GM23338 (cell line): ENCODE data around the gene SNX21. TPM values are rescaled to one million over a fixed set of nuclear protein-coding genes. Genes with fewer than 3 reads are reported as not detected.

Experiments used
- CREB1 ChIP-seq: fragments of 250-450 bp; sonication (Bioruptor Pico); IDR thresholded peaks from 2 replicates; pipeline ENCODE4 v1.5.0; 2020; ENCODE audit warnings: low read depth, mild to moderate bottlenecking, moderate library complexity
- ETS1 ChIP-seq: IDR thresholded peaks from 2 replicates; pipeline ENCODE4 v1.6.1; 2016; ENCODE audit warnings: antibody characterized with exemption
- EZH2 ChIP-seq: fragments of 200-600 bp; sonication (generic); IDR thresholded peaks from one replicate; pipeline ENCODE4 v1.8.0; 2017; ENCODE audit warnings: antibody characterized with exemption, mild to moderate bottlenecking, low read depth; ENCODE audit not compliant: unreplicated experiment
- EZH2phosphoT487 ChIP-seq: fragments of 200-600 bp; sonication (generic); IDR thresholded peaks from one replicate; pipeline ENCODE4 v1.8.1; 2018; ENCODE audit warnings: antibody characterized with exemption; ENCODE audit not compliant: unreplicated experiment
- NANOG ChIP-seq: IDR thresholded peaks from 2 replicates; pipeline ENCODE4 v1.6.1; 2016; ENCODE audit warnings: antibody characterized with exemption, borderline replicate concordance
- POLR2AphosphoS5 ChIP-seq: IDR thresholded peaks from 2 replicates; pipeline ENCODE4 v1.6.1; 2016; ENCODE audit warnings: antibody characterized with exemption, low read depth
- REST ChIP-seq: IDR thresholded peaks from one replicate; pipeline ENCODE4 v1.6.1; 2018; ENCODE audit warnings: antibody characterized with exemption; ENCODE audit not compliant: unreplicated experiment
- STAT1 ChIP-seq: IDR thresholded peaks from one replicate; pipeline ENCODE4 v1.6.1; 2016; ENCODE audit warnings: antibody characterized with exemption; ENCODE audit not compliant: unreplicated experiment
- ZNF114 ChIP-seq: fragments of 250-450 bp; sonication (Bioruptor Pico); IDR thresholded peaks from 2 replicates; pipeline ENCODE4 v1.5.0; 2020; ENCODE audit warnings: mild to moderate bottlenecking, moderate library complexity
- ZNF331 ChIP-seq: fragments of 250-450 bp; sonication (Bioruptor Pico); IDR thresholded peaks from 2 replicates; pipeline ENCODE4 v1.5.0; 2020; ENCODE audit warnings: low read depth, mild to moderate bottlenecking, moderate library complexity
- polyA plus RNA-seq: library from polyadenylated mRNA; unstranded; fragments of >200 nt; fragmentation: Nextera tagmentation; extraction: Ambion mirVana; gene quantifications from 2 replicates; pipeline ENCODE4 v1.2.1, GENCODE V29; 2016
- total RNA-seq: library from RNA; depleted of rRNA; stranded (reverse); fragments of >200 nt; shearing (Covaris generic); gene quantifications from 2 replicates; pipeline ENCODE4 v1.2.3, GENCODE V29; 2014
- TF ChIP-seq, protein P1 (sequence below): fragments of 250-450 bp; sonication (Bioruptor Pico); IDR thresholded peaks from 2 replicates; pipeline ENCODE4 v1.5.0; 2020; ENCODE audit warnings: mild to moderate bottlenecking, moderate library complexity

SNX21 gene
- total and polyA plus RNA-seq, 2 experiments from 2014 or later = 13.3 to 31.5 TPM

GRCh38 chr20:45852326-45852725, 18.7 kb downstream of the SNX21 start (continued):
- TF ChIP-seq, protein P1, sequence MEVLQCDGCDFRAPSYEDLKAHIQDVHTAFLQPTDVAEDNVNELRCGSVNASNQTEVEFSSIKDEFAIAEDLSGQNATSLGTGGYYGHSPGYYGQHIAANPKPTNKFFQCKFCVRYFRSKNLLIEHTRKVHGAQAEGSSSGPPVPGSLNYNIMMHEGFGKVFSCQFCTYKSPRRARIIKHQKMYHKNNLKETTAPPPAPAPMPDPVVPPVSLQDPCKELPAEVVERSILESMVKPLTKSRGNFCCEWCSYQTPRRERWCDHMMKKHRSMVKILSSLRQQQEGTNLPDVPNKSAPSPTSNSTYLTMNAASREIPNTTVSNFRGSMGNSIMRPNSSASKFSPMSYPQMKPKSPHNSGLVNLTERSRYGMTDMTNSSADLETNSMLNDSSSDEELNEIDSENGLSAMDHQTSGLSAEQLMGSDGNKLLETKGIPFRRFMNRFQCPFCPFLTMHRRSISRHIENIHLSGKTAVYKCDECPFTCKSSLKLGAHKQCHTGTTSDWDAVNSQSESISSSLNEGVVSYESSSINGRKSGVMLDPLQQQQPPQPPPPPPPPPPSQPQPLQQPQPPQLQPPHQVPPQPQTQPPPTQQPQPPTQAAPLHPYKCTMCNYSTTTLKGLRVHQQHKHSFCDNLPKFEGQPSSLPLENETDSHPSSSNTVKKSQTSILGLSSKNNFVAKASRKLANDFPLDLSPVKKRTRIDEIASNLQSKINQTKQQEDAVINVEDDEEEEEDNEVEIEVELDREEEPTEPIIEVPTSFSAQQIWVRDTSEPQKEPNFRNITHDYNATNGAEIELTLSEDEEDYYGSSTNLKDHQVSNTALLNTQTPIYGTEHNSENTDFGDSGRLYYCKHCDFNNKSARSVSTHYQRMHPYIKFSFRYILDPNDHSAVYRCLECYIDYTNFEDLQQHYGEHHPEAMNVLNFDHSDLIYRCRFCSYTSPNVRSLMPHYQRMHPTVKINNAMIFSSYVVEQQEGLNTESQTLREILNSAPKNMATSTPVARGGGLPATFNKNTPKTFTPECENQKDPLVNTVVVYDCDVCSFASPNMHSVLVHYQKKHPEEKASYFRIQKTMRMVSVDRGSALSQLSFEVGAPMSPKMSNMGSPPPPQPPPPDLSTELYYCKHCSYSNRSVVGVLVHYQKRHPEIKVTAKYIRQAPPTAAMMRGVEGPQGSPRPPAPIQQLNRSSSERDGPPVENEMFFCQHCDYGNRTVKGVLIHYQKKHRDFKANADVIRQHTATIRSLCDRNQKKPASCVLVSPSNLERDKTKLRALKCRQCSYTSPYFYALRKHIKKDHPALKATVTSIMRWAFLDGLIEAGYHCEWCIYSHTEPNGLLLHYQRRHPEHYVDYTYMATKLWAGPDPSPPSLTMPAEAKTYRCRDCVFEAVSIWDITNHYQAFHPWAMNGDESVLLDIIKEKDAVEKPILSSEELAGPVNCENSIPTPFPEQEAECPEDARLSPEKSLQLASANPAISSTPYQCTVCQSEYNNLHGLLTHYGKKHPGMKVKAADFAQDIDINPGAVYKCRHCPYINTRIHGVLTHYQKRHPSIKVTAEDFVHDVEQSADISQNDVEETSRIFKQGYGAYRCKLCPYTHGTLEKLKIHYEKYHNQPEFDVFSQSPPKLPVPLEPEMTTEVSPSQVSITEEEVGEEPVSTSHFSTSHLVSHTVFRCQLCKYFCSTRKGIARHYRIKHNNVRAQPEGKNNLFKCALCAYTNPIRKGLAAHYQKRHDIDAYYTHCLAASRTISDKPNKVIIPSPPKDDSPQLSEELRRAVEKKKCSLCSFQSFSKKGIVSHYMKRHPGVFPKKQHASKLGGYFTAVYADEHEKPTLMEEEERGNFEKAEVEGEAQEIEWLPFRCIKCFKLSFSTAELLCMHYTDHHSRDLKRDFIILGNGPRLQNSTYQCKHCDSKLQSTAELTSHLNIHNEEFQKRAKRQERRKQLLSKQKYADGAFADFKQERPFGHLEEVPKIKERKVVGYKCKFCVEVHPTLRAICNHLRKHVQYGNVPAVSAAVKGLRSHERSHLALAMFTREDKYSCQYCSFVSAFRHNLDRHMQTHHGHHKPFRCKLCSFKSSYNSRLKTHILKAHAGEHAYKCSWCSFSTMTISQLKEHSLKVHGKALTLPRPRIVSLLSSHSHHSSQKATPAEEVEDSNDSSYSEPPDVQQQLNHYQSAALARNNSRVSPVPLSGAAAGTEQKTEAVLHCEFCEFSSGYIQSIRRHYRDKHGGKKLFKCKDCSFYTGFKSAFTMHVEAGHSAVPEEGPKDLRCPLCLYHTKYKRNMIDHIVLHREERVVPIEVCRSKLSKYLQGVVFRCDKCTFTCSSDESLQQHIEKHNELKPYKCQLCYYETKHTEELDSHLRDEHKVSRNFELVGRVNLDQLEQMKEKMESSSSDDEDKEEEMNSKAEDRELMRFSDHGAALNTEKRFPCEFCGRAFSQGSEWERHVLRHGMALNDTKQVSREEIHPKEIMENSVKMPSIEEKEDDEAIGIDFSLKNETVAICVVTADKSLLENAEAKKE (CRISPR knock-in tag) = no peak
- TF ChIP-seq POLR2AphosphoS5 = no peak
- TF ChIP-seq REST = no peak
- no peak for TF ChIP-seq ZNF114
- no peak for TF ChIP-seq ETS1
- TF ChIP-seq EZH2phosphoT487 = no peak
- TF ChIP-seq CREB1 (CRISPR knock-in tag) = no peak
- TF ChIP-seq EZH2 = no peak
- TF ChIP-seq STAT1 = no peak
- no peak for TF ChIP-seq NANOG
- TF ChIP-seq ZNF331 (CRISPR knock-in tag) = no peak
